ENCODE results near the gene CASK.

DNA sequence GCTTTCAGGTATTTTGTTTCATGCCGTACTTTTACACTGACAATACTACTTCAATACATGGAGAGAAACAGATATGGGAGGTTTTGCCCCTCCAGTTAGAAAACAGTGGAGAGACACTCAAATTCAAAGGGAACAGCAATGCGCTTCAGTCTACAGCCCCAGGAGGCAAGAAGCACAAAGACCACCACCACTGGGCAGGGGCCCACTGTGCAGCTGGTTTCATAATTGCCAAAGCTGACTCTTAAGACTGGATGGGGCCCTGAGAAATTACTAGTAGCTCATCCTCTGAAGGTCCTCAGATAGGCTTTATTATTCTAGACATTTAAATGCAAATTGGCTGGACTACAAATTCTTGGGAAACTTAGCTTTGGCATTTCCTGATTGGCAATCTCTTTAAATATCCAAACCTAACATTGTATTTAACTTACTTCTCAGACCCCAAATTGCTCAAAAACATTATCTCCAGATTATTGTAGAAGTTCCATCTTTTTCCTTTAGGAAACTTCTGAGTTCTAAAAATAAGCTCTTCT is 320.5 kb downstream of the CASK start:
- TF ChIP-seq, protein P1, sequence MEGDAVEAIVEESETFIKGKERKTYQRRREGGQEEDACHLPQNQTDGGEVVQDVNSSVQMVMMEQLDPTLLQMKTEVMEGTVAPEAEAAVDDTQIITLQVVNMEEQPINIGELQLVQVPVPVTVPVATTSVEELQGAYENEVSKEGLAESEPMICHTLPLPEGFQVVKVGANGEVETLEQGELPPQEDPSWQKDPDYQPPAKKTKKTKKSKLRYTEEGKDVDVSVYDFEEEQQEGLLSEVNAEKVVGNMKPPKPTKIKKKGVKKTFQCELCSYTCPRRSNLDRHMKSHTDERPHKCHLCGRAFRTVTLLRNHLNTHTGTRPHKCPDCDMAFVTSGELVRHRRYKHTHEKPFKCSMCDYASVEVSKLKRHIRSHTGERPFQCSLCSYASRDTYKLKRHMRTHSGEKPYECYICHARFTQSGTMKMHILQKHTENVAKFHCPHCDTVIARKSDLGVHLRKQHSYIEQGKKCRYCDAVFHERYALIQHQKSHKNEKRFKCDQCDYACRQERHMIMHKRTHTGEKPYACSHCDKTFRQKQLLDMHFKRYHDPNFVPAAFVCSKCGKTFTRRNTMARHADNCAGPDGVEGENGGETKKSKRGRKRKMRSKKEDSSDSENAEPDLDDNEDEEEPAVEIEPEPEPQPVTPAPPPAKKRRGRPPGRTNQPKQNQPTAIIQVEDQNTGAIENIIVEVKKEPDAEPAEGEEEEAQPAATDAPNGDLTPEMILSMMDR (IDR thresholded peaks at IDR 0.05), result no peak
- TF ChIP-seq POLR2A (IDR thresholded peaks at IDR 0.05), result no peak

All from thyroid gland (tissue), 4 donors.